Activated CD8-positive, alpha-beta memory T cell treated with anti-CD3 and anti-CD28 coated beads for 36 hours (primary cell): ENCODE data around the gene EGFL6. TPM values are rescaled to one million over a fixed set of nuclear protein-coding genes. Genes with fewer than 3 reads are reported as not detected.
"Not testable (repeated sequence)": the region's sequence is repeated elsewhere in the genome, so short reads cannot be mapped to it uniquely, and the experiment has no call there.

Source experiments
- CTCF ChIA-PET: fragments of 350-600 bp; sonication (Branson Sonifier 250); formaldehyde crosslinking; loops from one replicate; lab custom pipeline; 2021; ENCODE audit warnings: antibody characterized with exemption; lab: Charles Lee
- POLR2A ChIA-PET: fragments of 350-600 bp; sonication (Branson Sonifier 250); formaldehyde crosslinking; loops from one replicate; lab custom pipeline; 2021; ENCODE audit warnings: antibody characterized with exemption; lab: Charles Lee
- total RNA-seq, 2 experiments: library from RNA; stranded (reverse); gene quantifications; one replicate each; pipeline ENCODE4 v1.2.3, GENCODE V29; 2021

Gene EGFL6
- total RNA-seq, 2 experiments from 2014 or later = 1.1 to 1.4 TPM

DNA sequence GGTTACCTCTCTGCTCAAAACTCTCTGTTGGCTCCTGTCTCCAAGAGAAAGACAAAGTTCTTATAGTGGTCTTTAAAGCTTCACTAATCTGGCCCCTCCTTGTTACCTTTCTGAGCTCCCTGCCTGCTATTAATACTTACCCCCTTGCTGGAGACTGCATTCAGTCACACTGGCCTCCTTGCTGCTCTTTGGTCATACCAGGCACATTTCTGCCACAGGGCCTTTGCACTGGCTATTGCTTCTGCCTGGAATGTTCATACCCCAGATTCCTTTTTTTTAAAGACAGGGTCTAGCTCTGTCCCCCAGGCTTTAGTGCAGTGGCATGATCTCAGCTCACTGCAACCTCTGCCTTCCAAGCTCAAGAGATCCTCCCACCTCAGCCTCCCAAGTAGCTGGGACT lies 103.6 kb downstream of the EGFL6 start:
- ChIA-PET CTCF (no interaction called here), POLR2A (no interaction called here)

DNA sequence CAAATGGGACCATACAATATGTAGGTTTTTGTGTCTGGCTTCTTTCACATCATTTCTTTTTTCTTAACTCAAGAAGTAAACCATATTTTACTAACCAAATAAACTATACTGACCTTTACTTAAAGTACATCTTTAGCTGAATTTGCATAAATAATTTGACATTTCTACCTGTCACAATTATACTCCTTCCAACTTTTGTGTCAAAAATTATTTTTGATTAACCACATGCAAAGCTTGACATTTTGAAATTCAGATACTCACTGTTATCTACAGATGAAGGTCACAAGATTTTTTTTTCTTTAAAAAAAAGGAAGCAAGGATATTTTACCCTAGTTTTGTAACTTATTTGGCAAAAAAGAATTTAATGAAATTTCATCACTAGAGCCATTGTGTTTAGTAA lies 107.5 kb downstream of the EGFL6 start:
- CTCF ChIA-PET = no interaction called here
- POLR2A ChIA-PET = no interaction called here

DNA sequence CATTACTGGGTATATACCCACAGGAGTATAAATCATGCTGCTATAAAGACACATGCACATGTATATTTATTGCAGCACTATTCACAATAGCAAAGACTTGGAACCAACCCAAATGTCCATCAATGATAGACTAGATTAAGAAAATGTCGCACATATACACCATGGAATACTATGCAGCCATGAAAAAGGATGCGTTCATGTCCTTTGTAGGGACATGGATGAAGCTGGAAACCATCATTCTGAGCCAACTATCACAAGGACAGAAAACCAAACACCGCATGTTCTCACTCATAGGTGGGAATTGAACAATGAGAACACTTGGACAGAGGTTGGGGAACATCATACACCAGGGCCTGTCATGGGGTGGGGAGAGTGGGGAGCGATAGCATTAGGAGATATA lies 110.3 kb downstream of the EGFL6 start:
- CTCF ChIA-PET, POLR2A ChIA-PET: not testable (repeated sequence)

DNA sequence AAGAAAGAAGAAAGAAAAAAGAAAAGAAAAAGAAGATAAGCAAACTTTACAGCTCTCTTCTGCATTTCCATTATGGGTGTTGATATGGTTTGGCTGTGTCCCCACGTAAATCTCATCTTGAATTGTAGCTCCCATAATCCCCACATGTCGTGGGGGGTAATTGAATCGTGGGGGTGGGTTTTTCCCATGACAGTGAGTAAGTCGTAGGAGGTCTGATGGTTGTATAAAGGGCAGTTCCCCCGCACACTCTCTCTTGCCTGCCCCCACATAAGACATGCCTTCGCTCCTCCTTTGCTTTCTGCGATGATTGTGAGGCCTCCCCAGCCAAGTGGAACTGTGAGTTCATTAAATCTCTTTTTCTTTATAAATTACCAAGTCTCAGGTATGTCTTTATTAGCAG lies 112.2 kb downstream of the EGFL6 start:
- ChIA-PET POLR2A (no interaction called here), CTCF (no interaction called here)

Other genes with a start within 250 kb of the EGFL6 start
- gene ATXN3L, start 249.5 kb upstream of the EGFL6 start, total RNA-seq = not detected
- gene TCEANC, start 83.5 kb downstream of the EGFL6 start, total RNA-seq = 1 to 10 TPM; 1.2 to 1.6 TPM
- gene RAB9A, start 119.5 kb downstream of the EGFL6 start, total RNA-seq = 10 to 100 TPM; 26.6 to 29.6 TPM
- 10 to 100 TPM; 15.0 to 17.0 TPM for gene TRAPPC2, start 165.0 kb downstream of the EGFL6 start, total RNA-seq
- gene OFD1, start 165.1 kb downstream of the EGFL6 start, total RNA-seq = 10 to 100 TPM; 22.9 to 25.3 TPM
- not detected for gene GPM6B, start 247.5 kb downstream of the EGFL6 start, total RNA-seq